Measurements from ENCODE around the gene CDH4. TPM values are rescaled to one million over a fixed set of nuclear protein-coding genes. Genes with fewer than 3 reads are reported as not detected.
"Not testable (repeated sequence)": the region's sequence is repeated elsewhere in the genome, so short reads cannot be mapped to it uniquely, and the experiment has no call there.

The CDH4 gene
- total RNA-seq, 2 experiments from 2014 or later, result 0.11 to 0.18 TPM

- Mint-ChIP-seq H3K27ac (no peak overlapping the region), H3K4me1 (ENCODE audit: low read depth) (no peaks in the 10 kb centered on the region), H3K4me3 (no peak overlapping the region), H3K36me3 (ENCODE audit: low read depth) (no peaks in the 10 kb centered on the region), H3K27me3 (peaks cover 5% of the 10 kb centered on the region), H3K9me3 (peaks cover 1% of the 10 kb centered on the region)
- POLR2A ChIA-PET, result no interaction called here
- no peak for DNase-seq
- intact Hi-C loops (cut with micrococcal nuclease), result no loop called here
- ATAC-seq, result no peak
- TF ChIP-seq, protein P1, sequence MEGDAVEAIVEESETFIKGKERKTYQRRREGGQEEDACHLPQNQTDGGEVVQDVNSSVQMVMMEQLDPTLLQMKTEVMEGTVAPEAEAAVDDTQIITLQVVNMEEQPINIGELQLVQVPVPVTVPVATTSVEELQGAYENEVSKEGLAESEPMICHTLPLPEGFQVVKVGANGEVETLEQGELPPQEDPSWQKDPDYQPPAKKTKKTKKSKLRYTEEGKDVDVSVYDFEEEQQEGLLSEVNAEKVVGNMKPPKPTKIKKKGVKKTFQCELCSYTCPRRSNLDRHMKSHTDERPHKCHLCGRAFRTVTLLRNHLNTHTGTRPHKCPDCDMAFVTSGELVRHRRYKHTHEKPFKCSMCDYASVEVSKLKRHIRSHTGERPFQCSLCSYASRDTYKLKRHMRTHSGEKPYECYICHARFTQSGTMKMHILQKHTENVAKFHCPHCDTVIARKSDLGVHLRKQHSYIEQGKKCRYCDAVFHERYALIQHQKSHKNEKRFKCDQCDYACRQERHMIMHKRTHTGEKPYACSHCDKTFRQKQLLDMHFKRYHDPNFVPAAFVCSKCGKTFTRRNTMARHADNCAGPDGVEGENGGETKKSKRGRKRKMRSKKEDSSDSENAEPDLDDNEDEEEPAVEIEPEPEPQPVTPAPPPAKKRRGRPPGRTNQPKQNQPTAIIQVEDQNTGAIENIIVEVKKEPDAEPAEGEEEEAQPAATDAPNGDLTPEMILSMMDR (IDR thresholded peaks at IDR 0.05), result no peak
- CTCF ChIA-PET, result no interaction called here
Observed at GRCh38 chr20:61450549-61450948, 198.5 kb downstream of the CDH4 start.

DNA sequence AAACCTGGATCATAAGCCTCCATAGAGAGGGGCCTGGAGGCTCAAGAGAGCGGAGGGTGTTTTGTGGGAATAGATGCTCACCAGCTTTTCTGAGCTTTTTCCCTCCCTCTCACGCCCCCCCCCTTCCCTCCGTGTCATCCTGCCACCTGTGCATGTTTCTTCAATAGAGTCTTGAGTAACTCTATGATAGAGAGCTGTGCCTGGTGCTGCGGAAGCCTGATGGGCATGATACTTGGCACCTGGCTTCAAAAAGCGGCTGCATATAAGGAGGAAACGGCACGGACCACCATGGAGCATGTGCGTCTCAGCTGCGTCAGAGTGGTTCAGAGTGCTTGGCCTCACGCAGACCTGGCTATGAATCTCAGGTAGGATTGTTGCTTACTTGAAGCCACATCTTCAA is 198.9 kb downstream of the CDH4 start:
- intact Hi-C loops (cut with micrococcal nuclease), result no loop called here
- CTCF ChIA-PET, result no interaction called here
- no peak for DNase-seq
- H3K36me3 Mint-ChIP-seq (ENCODE audit: low read depth), result no peaks in the 10 kb centered on the region
- no peak overlapping the region for H3K27ac Mint-ChIP-seq
- no peak for ATAC-seq
- peaks cover 1% of the 10 kb centered on the region for H3K9me3 Mint-ChIP-seq
- no peak overlapping the region for H3K4me3 Mint-ChIP-seq
- TF ChIP-seq, protein P1 (IDR thresholded peaks at IDR 0.05), result no peak
- H3K4me1 Mint-ChIP-seq (ENCODE audit: low read depth), result no peaks in the 10 kb centered on the region
- peaks cover 5% of the 10 kb centered on the region for H3K27me3 Mint-ChIP-seq
- POLR2A ChIA-PET, result no interaction called here

DNA sequence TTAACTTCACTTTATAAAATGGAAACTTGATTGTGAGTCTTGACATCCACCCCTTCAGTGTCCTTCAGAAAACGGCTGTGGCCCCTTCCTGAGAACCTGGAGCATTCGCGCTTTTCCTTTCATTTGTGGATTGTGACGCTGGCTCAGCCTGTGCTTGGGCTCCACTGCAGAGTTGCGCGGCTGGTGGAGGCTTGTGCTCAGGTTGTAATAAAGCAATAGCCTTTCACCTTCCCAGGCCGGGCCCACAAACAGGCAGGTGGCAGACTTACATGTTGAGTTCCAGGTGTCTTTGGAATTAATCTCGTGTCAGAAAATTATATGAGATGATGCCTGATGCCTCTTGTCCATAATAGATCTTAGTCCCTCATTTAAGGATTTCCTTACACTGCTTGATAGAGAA is 199.9 kb downstream of the CDH4 start:
- ATAC-seq (no peak), DNase-seq (no peak)
- intact Hi-C loops (cut with micrococcal nuclease), result no loop called here
- Mint-ChIP-seq H3K4me1 (ENCODE audit: low read depth) (no peaks in the 10 kb centered on the region), H3K36me3 (ENCODE audit: low read depth) (no peaks in the 10 kb centered on the region), H3K27me3 (peaks cover 5% of the 10 kb centered on the region), H3K9me3 (peaks cover 1% of the 10 kb centered on the region), H3K27ac (no peak overlapping the region), H3K4me3 (no peak overlapping the region)
- ChIA-PET CTCF (no interaction called here), POLR2A (no interaction called here)
- TF ChIP-seq, protein P1 (IDR thresholded peaks at IDR 0.05), result no peak

- Mint-ChIP-seq H3K27me3 (peaks cover 4% of the 10 kb centered on the region), H3K27ac (no peak overlapping the region), H3K4me1 (ENCODE audit: low read depth) (no peaks in the 10 kb centered on the region), H3K36me3 (ENCODE audit: low read depth) (no peaks in the 10 kb centered on the region), H3K9me3 (peaks cover 1% of the 10 kb centered on the region), H3K4me3 (no peak overlapping the region)
- DNase-seq (no peak), ATAC-seq (no peak)
- ChIA-PET CTCF (no interaction called here), POLR2A (no interaction called here)
- TF ChIP-seq, protein P1 (IDR thresholded peaks at IDR 0.05), result no peak
- intact Hi-C loops (cut with micrococcal nuclease), result no loop called here
Observed at GRCh38 chr20:61453219-61453618, 201.2 kb downstream of the CDH4 start.

DNA sequence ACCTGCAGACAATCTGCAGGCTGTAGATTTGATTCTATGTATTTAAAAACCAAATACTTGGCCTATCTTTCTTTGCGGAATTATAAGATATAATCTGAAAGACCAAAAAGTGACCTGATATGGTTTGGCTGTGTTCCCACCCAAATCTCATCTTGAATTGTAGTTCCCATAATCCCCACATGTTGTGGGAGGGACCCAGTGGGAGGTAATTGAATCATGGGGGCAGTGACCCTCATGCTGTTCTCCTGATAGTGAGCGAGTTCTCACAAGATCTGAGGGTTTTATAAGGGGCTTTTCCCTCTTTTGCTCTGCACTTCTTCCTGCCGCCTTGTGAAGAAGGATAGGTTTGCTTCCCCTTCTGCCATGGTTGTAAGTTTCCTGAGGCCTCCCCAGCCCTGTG is 201.6 kb downstream of the CDH4 start:
- H3K27ac Mint-ChIP-seq; CTCF ChIA-PET; POLR2A ChIA-PET; H3K4me3 Mint-ChIP-seq; H3K27me3 Mint-ChIP-seq; H3K36me3 Mint-ChIP-seq (ENCODE audit: low read depth); DNase-seq; H3K4me1 Mint-ChIP-seq (ENCODE audit: low read depth); ATAC-seq; intact Hi-C loops (cut with micrococcal nuclease); H3K9me3 Mint-ChIP-seq: not testable (repeated sequence)

- Mint-ChIP-seq H3K27me3 (peaks cover 2% of the 10 kb centered on the region), H3K4me3 (no peak overlapping the region), H3K9me3 (peaks cover 1% of the 10 kb centered on the region), H3K4me1 (ENCODE audit: low read depth) (no peaks in the 10 kb centered on the region), H3K27ac (no peak overlapping the region), H3K36me3 (ENCODE audit: low read depth) (no peaks in the 10 kb centered on the region)
- ATAC-seq (no peak), DNase-seq (no peak)
- intact Hi-C loops (cut with micrococcal nuclease), result no loop called here
- TF ChIP-seq, protein P1 (IDR thresholded peaks at IDR 0.05), result no peak
- ChIA-PET CTCF (no interaction called here), POLR2A (no interaction called here)
Observed at GRCh38 chr20:61454053-61454452, 202.0 kb downstream of the CDH4 start.
